K562 (cell line): Measurements from ENCODE around the gene TLCD4. TPM values are rescaled to one million over a fixed set of nuclear protein-coding genes. Genes with fewer than 3 reads are reported as not detected.

Experiments
- ASH1L ChIP-seq: fragments of 450-650 bp; IDR thresholded peaks from 2 replicates; pipeline ENCODE4 v1.6.1; 2018; ENCODE audit warnings: borderline replicate concordance, mild to moderate bottlenecking, low read depth; ENCODE audit not compliant: partially characterized antibody
- BRCA1 ChIP-seq, 2 experiments: fragments of 450-650 bp in 1 of 2; sonication (generic) in 1 of 2; formaldehyde crosslinking in 1 of 2; IDR thresholded peaks; 2 replicates each; pipeline versions ENCODE4 v1.5.0 to v1.6.1; 2017 to 2020; ENCODE audit warnings: mild to moderate bottlenecking in 1 of 2, missing genetic modification reagents in 1 of 2
- CC2D1A ChIP-seq: fragments of 450-650 bp; IDR thresholded peaks from 2 replicates; pipeline ENCODE4 v1.6.1; 2017; ENCODE audit warnings: mild to moderate bottlenecking
- CCAR2 ChIP-seq: fragments of 200-400 bp; formaldehyde crosslinking; IDR thresholded peaks from 2 replicates; pipeline ENCODE4 v1.6.1; 2017; ENCODE audit warnings: mild to moderate bottlenecking, low read depth, low read length
- COPS2 ChIP-seq: fragments of 450-650 bp; conservative IDR thresholded peaks from 2 replicates; pipeline ENCODE4 v1.6.1; 2016; ENCODE audit warnings: mild to moderate bottlenecking, moderate library complexity
- CREM ChIP-seq: IDR thresholded peaks from 2 replicates; pipeline ENCODE4 v1.6.1; 2014; ENCODE audit warnings: antibody characterized with exemption, low read depth
- ETV5 ChIP-seq: sonication (generic); formaldehyde crosslinking; IDR thresholded peaks from 2 replicates; pipeline ENCODE4 v1.4.0; 2020; ENCODE audit warnings: low read depth, mild to moderate bottlenecking, missing genetic modification reagents
- HDGF ChIP-seq: fragments of 450-650 bp; IDR thresholded peaks from 2 replicates; pipeline ENCODE4 v1.6.1; 2016
- HLTF ChIP-seq: fragments of 450-650 bp; IDR thresholded peaks from 2 replicates; pipeline ENCODE4 v1.6.1; 2016
- KAT8 ChIP-seq: fragments of 450-650 bp; IDR thresholded peaks from 2 replicates; pipeline ENCODE4 v1.6.1; 2016; ENCODE audit warnings: low read depth, mild to moderate bottlenecking
- LEF1 ChIP-seq: fragments of 450-650 bp; IDR thresholded peaks from 2 replicates; pipeline ENCODE4 v1.6.1; 2016; ENCODE audit warnings: mild to moderate bottlenecking
- MYBL2 ChIP-seq, 2 experiments: fragments of 450-650 bp in 1 of 2; sonication (generic) in 1 of 2; formaldehyde crosslinking in 1 of 2; IDR thresholded peaks; 2 replicates each; pipeline versions ENCODE4 v1.6.1 to v1.8.1; 2017 to 2022; ENCODE audit warnings: borderline replicate concordance in 1 of 2, inconsistent platforms in 1 of 2, low read depth in 1 of 2, mild to moderate bottlenecking in 1 of 2, missing genetic modification reagents in 1 of 2, moderate library complexity in 1 of 2
- NFXL1 ChIP-seq: fragments of 450-650 bp; formaldehyde crosslinking; IDR thresholded peaks from 2 replicates; pipeline ENCODE4 v1.4.0; 2021; ENCODE audit warnings: mild to moderate bottlenecking
- PYGO2 ChIP-seq: fragments of 450-650 bp; IDR thresholded peaks from 2 replicates; pipeline ENCODE4 v1.6.1; 2016; ENCODE audit warnings: mild to moderate bottlenecking, missing genetic modification characterization, moderate library complexity, missing compliant biosample characterization
- SETDB1 ChIP-seq: IDR thresholded peaks from one replicate; pipeline ENCODE4 v1.6.1; 2012; ENCODE audit warnings: low read length, control low read depth, inconsistent platforms
- SMAD2 ChIP-seq: fragments of 150-350 bp; IDR thresholded peaks from 2 replicates; pipeline ENCODE4 v1.6.1; 2014; ENCODE audit warnings: low read depth, mild to moderate bottlenecking, low read length
- SREBF2 ChIP-seq: sonication (generic); formaldehyde crosslinking; IDR thresholded peaks from 2 replicates; pipeline ENCODE4 v1.4.0; 2020; ENCODE audit warnings: mild to moderate bottlenecking, missing genetic modification reagents
- SUPT5H ChIP-seq: fragments of 450-650 bp; IDR thresholded peaks from 2 replicates; pipeline ENCODE4 v1.6.1; 2016
- XRCC4 ChIP-seq: IDR thresholded peaks from one replicate; pipeline ENCODE4 v1.6.1; 2011; ENCODE audit not compliant: insufficient read depth, insufficient read length; ENCODE audit errors: extremely low read depth
- YY1 ChIP-seq, 3 experiments: IDR thresholded peaks; 2 replicates each; pipeline ENCODE4 v1.6.1; 2011; ENCODE audit warnings: low read length in 2 of 3, mild to moderate bottlenecking in 2 of 3, moderate library complexity in 2 of 3, borderline replicate concordance in 1 of 3, control low read depth in 1 of 3, low read depth in 1 of 3; ENCODE audit not compliant: insufficient read depth in 3 of 3, insufficient replicate concordance in 2 of 3, control insufficient read depth in 1 of 3, insufficient read length in 1 of 3; ENCODE audit errors: extremely low read depth in 1 of 3
- ZKSCAN3 ChIP-seq: fragments of 250-450 bp; sonication (Bioruptor Pico); IDR thresholded peaks from 2 replicates; pipeline ENCODE4 v1.4.0; 2020
- ZNF146 ChIP-seq: IDR thresholded peaks from one replicate; pipeline ENCODE4 v1.6.1; 2018; ENCODE audit warnings: missing compliant biosample characterization; ENCODE audit not compliant: unreplicated experiment
- ZNF197 ChIP-seq: fragments of 200-800 bp; sonication (Bioruptor generic); IDR thresholded peaks from 2 replicates; pipeline ENCODE4 v1.6.1; 2016; ENCODE audit warnings: low read depth, missing genetic modification characterization, missing compliant biosample characterization
- ZNF224 ChIP-seq: sonication (generic); formaldehyde crosslinking; IDR thresholded peaks from 2 replicates; pipeline ENCODE4 v1.8.0; 2022; ENCODE audit warnings: mild to moderate bottlenecking, missing genetic modification reagents
- ZNF668 ChIP-seq: fragments of 250-450 bp; sonication (Bioruptor Pico); IDR thresholded peaks from 2 replicates; pipeline ENCODE4 v1.8.0; 2022; ENCODE audit warnings: mild to moderate bottlenecking, inconsistent platforms
- polyA plus RNA-seq, 8 experiments: library from polyadenylated mRNA; depleted of rRNA in 4 of 8; stranded (reverse) in 5 of 8; unstranded in 3 of 8; fragments of >200 nt; fragmentation: Nextera tagmentation in 2 of 8; fragmentation: Illumina TruSeq in 1 of 8; extraction: Ambion mirVana in 2 of 8; extraction: Trizol in 1 of 8; gene quantifications; 2 replicates each; pipeline versions ENCODE4 v1.2.1 to v1.2.3, GENCODE V29; 2011 to 2014; ENCODE audit warnings: inconsistent platforms in 1 of 8, missing spikeins in 1 of 8
- total RNA-seq, 7 experiments: library from RNA; depleted of rRNA in 6 of 7; stranded (reverse); fragments of >200 nt in 6 of 7; fragmentation: Illumina TruSeq in 2 of 7; extraction: Trizol in 2 of 7; gene quantifications; 2 replicates each; pipeline versions ENCODE4 v1.2.1 to v1.2.3, GENCODE V29; 2011 to 2021; ENCODE audit warnings: low replicate concordance in 1 of 7
- TF ChIP-seq, protein P1 (sequence below), 2 experiments: fragments of 450-650 bp in 1 of 2; sonication (generic) in 1 of 2; formaldehyde crosslinking in 1 of 2; IDR thresholded peaks in 1 of 2; conservative IDR thresholded peaks in 1 of 2; 2 replicates each; pipeline versions ENCODE4 v1.6.1 to v1.8.1; 2016 to 2023; ENCODE audit warnings: mild to moderate bottlenecking in 2 of 2, moderate library complexity in 2 of 2, inconsistent platforms in 1 of 2, missing genetic modification reagents in 1 of 2
- TF ChIP-seq, protein P2 (sequence below): fragments of 250-450 bp; sonication (Bioruptor Pico); IDR thresholded peaks from 2 replicates; pipeline ENCODE4 v1.5.0; 2022; ENCODE audit warnings: mild to moderate bottlenecking

TLCD4 gene
- total and polyA plus RNA-seq, 9 of the 15 experiments (the other 6 are each of a cell fraction or from before 2014, with no cell fraction given), result 3.5 to 19.8 (median 7.6) TPM

DNA sequence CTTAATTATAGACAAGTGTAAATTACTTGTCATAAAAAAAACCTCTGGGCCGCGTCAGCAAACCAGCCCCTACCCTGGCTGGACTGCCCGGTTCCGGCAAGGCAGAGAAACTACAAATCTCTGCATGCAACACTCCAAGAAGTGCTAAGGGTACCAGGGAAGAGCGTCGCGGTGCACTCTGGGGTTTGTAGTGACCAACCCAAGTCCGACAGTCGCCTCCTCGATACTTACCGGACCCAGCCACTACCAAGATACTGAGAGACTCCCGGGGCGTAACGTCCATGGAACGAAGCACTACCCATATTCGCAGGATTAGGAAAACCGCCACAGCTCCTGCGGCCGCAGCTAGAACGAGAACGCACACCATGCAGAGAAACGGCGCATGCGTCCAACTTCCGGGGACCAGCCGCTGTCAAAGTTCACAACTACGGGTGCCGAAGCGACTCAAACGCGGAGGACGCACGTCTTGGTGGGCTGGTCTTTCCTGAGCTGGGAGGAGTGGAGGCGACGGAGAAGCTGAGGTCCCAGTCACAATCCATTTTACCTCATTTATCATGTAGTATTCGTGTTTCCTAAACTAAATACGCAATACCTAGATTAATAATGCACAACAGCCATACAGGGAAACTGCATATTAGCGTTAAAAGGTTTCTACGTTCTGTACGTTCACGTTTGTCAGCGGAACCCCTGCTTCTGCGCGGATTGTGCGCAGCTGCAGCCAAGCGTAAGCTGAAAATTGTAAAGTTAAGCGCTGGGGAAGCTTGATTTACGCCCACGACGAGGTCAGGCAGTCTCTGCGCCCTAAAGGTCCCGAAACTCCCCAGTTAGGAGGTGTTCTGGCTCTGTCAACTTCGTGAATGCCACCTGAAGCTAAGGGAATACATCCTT, 44.4 kb upstream of the TLCD4 start, which contains the start of gene ALG14 (continued):
- TF ChIP-seq ZKSCAN3 (CRISPR knock-in tag), result no peak
- no peak for TF ChIP-seq KAT8
- peak; percentile 85 for TF ChIP-seq SETDB1
- TF ChIP-seq COPS2, result no peak
- TF ChIP-seq, protein P1, sequence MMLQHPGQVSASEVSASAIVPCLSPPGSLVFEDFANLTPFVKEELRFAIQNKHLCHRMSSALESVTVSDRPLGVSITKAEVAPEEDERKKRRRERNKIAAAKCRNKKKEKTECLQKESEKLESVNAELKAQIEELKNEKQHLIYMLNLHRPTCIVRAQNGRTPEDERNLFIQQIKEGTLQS (IDR thresholded peaks at IDR 0.05), result no peak
- TF ChIP-seq, protein P1 (CRISPR knock-in tag; conservative IDR thresholded peaks at IDR 0.05), result no peak
- TF ChIP-seq ZNF668 (CRISPR knock-in tag), result no peak
- TF ChIP-seq SREBF2 (CRISPR knock-in tag), result no peak
- peak; percentile 72 for TF ChIP-seq CREM
- no peak; the same call in 1 of the 2 replicates for TF ChIP-seq CC2D1A
- no peak for TF ChIP-seq CCAR2
- TF ChIP-seq BRCA1 (IDR thresholded peaks at IDR 0.05), result no peak
- TF ChIP-seq BRCA1 (CRISPR knock-in tag; IDR thresholded peaks at IDR 0.05), result no peak
- TF ChIP-seq MYBL2 (IDR thresholded peaks at IDR 0.05; ENCODE audit: low read depth), result no peak
- TF ChIP-seq MYBL2 (CRISPR knock-in tag; IDR thresholded peaks at IDR 0.05; ENCODE audit: borderline replicate concordance), result no peak
- no peak for TF ChIP-seq PYGO2 (tag)
- peak in 1 of 3 experiments; percentile 22 for TF ChIP-seq YY1 (IDR thresholded peaks at IDR 0.05; ENCODE audit: borderline replicate concordance in 1 of 3, control insufficient read depth in 1 of 3, extremely low read depth in 1 of 3, insufficient read depth in 3 of 3, insufficient read length in 1 of 3, insufficient replicate concordance in 2 of 3, low read depth in 1 of 3, low read length in 2 of 3)
- 0 out of 2 replicates have a peak, but pooled peaks have one; percentile 75 for TF ChIP-seq ZNF197 (CRISPR knock-in tag)
- TF ChIP-seq ETV5 (CRISPR knock-in tag), result peak; percentile 72
- no peak for TF ChIP-seq ZNF224 (CRISPR knock-in tag)
- TF ChIP-seq LEF1, result no peak
- no peak for TF ChIP-seq SMAD2
- TF ChIP-seq ZNF146, result no peak
- TF ChIP-seq, protein P2, sequence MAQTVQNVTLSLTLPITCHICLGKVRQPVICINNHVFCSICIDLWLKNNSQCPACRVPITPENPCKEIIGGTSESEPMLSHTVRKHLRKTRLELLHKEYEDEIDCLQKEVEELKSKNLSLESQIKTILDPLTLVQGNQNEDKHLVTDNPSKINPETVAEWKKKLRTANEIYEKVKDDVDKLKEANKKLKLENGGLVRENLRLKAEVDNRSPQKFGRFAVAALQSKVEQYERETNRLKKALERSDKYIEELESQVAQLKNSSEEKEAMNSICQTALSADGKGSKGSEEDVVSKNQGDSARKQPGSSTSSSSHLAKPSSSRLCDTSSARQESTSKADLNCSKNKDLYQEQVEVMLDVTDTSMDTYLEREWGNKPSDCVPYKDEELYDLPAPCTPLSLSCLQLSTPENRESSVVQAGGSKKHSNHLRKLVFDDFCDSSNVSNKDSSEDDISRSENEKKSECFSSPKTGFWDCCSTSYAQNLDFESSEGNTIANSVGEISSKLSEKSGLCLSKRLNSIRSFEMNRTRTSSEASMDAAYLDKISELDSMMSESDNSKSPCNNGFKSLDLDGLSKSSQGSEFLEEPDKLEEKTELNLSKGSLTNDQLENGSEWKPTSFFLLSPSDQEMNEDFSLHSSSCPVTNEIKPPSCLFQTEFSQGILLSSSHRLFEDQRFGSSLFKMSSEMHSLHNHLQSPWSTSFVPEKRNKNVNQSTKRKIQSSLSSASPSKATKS (CRISPR knock-in tag), result no peak
- no peak for TF ChIP-seq NFXL1
- TF ChIP-seq SUPT5H, result peak; percentile 81
- TF ChIP-seq XRCC4, result no peak
- no peak for TF ChIP-seq HDGF
- peak; percentile 74 for TF ChIP-seq ASH1L
- peak; percentile 65; the same call in 1 of the 2 replicates for TF ChIP-seq HLTF
